ENCODE data around the gene CSHL1. TPM values are rescaled to one million over a fixed set of nuclear protein-coding genes. Genes with fewer than 3 reads are reported as not detected.

Gene CSHL1
- polyA plus RNA-seq, 1 experiment: not detected

DNA sequence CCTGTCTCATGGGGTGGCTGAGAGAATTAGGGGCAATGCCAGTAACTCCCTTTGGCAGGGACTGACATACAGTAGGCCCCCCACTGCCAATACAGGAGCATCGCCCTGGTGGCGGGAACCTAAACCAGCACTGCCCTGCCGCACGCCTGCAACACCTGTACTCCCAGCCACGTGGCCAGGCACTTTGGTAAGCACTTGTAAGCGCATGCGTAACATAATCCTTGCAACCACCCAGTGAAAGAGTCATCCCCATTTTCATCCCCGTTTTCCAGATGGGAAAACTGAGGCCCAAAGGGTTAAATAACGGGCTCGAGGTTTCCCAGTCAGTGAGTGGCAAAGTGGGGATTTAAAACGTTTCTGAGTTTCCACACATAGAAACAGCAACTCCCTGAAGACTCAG is 44.2 kb upstream of the CSHL1 start:
- ChIA-PET CTCF (interaction anchor here (4.9 kb wide), 1 partner anchor 9 kb away, joined by 41 read pairs; no protein-coding TSS in a partner anchor), POLR2A (no interaction called here)
- H3K27me3 ChIP-seq (ENCODE audit: control insufficient read depth, insufficient read depth, low read length): peaks cover 17% of the 10 kb centered on the region
- H3K27ac ChIP-seq (ENCODE audit: low read depth, low read length): no peak overlapping the region
- TF ChIP-seq, protein P1, sequence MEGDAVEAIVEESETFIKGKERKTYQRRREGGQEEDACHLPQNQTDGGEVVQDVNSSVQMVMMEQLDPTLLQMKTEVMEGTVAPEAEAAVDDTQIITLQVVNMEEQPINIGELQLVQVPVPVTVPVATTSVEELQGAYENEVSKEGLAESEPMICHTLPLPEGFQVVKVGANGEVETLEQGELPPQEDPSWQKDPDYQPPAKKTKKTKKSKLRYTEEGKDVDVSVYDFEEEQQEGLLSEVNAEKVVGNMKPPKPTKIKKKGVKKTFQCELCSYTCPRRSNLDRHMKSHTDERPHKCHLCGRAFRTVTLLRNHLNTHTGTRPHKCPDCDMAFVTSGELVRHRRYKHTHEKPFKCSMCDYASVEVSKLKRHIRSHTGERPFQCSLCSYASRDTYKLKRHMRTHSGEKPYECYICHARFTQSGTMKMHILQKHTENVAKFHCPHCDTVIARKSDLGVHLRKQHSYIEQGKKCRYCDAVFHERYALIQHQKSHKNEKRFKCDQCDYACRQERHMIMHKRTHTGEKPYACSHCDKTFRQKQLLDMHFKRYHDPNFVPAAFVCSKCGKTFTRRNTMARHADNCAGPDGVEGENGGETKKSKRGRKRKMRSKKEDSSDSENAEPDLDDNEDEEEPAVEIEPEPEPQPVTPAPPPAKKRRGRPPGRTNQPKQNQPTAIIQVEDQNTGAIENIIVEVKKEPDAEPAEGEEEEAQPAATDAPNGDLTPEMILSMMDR (IDR thresholded peaks at IDR 0.05; ENCODE audit: low read depth, low read length): no peak
- no peaks in the 10 kb centered on the region for H3K9me3 ChIP-seq (ENCODE audit: control insufficient read depth, insufficient read depth, low read length)
- DNase-seq (ENCODE audit: low read depth, low spot score): no peak
- H3K4me3 ChIP-seq (ENCODE audit: low read depth, low read length): no peak overlapping the region

DNA sequence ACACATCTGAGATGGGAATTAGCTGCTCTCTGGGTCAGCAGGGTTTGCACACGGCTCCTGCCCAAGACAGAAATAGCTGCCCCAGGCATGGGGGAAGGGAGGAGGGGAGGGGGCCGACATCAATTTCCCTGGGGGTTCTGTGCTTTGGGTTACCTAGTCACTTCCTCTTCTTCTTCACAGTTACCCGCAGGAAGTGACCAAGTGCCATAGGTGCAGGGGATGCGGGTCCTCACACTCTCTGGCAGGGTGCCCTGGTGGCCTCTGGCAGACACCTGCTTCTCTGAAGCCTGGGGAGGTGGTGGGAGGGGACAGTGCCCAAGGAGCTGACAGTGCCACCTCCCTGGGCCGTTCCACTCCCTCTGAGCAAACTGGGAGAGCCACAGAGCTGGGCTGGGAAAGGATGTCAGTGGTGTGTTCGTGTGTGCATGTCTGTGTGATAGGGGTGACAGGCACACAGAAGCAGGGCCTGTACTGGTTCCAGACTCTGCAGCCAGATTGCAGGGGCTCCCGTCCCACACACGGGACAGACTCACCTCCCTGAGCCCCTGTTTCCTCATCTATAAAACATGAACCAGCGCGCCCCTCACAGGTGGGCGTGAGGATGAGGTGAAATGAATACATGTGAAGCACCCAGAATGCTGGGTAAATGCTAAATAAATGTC is 43.5 kb upstream of the CSHL1 start:
- TF ChIP-seq, protein P1 (IDR thresholded peaks at IDR 0.05; ENCODE audit: low read depth, low read length): no peak
- POLR2A ChIA-PET: no interaction called here
- CTCF ChIA-PET: interaction anchor here (4.9 kb wide), 1 partner anchor 8 kb away, joined by 41 read pairs; no protein-coding TSS in a partner anchor
- H3K4me3 ChIP-seq (ENCODE audit: low read depth, low read length): no peak overlapping the region
- DNase-seq (ENCODE audit: low read depth, low spot score): no peak
- no peak overlapping the region for H3K27ac ChIP-seq (ENCODE audit: low read depth, low read length)
- no peaks in the 10 kb centered on the region for H3K9me3 ChIP-seq (ENCODE audit: control insufficient read depth, insufficient read depth, low read length)
- peaks cover 14% of the 10 kb centered on the region for H3K27me3 ChIP-seq (ENCODE audit: control insufficient read depth, insufficient read depth, low read length)

DNA sequence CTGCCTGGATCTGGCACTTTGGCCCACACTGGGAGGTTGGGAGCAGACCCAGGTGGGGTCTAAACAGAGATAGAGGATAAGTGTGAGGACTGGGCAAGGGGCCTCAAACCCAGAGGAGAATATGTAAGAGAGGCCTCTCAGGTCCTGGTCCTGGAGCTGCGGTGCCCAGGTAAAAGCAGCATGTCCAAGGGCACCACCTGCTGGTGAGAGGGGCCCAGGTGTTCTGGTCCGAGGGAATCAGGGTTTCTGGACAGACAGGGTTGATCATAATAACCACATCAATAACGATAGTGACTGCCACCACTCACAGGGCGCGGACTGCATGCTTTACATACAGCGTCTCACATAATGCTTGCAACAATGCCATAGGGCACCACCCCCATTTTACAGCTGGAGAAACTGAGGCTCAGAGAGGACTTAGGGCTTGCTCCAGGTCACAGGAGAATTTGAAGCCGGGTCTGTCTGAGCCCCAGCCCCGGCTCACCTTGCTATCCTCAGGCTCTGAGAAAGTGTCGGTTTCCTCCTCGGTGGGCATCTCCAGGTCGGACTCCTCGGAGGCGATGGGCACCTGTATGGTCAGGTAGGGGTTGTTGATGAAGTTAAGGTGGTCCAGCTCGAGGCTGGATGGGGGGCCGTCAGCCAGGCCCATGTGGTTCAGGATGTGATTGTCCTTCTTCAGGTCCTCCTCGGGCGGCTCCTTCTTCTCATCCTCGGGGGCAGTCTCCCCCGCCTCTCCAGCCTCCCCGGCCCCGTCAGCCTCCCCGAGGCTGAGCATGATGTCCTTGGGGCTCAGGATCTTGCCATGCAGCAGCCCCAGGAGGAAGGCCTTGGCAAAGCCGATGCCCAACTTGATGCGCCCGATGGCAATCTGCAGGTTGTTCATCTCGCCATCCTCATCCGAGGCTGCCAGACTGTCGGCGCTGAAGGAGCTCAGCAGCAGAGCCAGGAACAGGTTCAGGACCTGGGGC is 40.2 kb upstream of the CSHL1 start:
- TF ChIP-seq, protein P1 (IDR thresholded peaks at IDR 0.05; ENCODE audit: low read depth, low read length): no peak; the same call in 1 of the 2 replicates
- no peaks in the 10 kb centered on the region for H3K9me3 ChIP-seq (ENCODE audit: control insufficient read depth, insufficient read depth, low read length)
- no peak overlapping the region for H3K27ac ChIP-seq (ENCODE audit: low read depth, low read length)
- peaks cover 21% of the 10 kb centered on the region for H3K27me3 ChIP-seq (ENCODE audit: control insufficient read depth, insufficient read depth, low read length)
- POLR2A ChIA-PET: no interaction called here
- DNase-seq (ENCODE audit: low read depth, low spot score): no peak
- CTCF ChIA-PET: interaction anchor here (1.0 kb wide), 1 partner anchor 10 kb away, joined by 11 read pairs; no protein-coding TSS in a partner anchor
- H3K4me3 ChIP-seq (ENCODE audit: low read depth, low read length): no peak overlapping the region

DNA sequence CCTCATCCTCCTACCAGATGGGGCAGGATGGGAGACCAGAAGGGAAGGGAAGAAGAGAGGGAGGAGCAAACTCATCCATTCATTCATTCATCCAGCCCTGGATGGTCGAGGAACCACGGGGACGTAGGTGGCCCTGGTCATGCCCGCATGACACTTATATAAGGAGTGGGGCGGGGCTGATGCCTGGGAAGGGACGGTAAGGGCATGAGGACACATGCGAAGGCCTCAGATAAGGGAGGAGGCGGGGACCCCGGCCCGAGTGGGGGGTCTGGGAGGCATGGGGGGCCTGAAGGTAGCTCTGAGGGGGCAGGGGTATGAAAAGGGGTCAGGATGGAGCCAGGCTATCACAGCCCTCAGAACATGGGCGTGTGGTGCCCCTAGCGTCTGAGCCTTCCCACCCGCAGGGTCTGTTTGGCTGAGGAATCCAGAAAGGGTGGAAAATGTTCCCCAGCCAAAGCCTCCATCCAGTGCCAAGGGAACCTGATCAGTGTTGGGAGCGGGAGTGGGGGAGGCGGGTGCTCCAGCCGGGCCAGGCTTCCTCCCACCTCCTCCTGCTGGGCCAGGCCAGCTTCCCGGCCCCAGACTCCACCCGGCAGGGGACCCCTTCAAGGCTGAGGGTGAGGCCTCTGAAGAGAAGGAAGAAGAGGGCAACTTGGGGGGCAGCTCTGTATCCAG is 38.7 kb upstream of the CSHL1 start:
- peaks cover 21% of the 10 kb centered on the region for H3K27me3 ChIP-seq (ENCODE audit: control insufficient read depth, insufficient read depth, low read length)
- ChIA-PET CTCF (interaction anchor here (0.6 kb wide), 1 partner anchor 76 kb away, joined by 3 read pairs; no protein-coding TSS in a partner anchor), POLR2A (interaction anchor here (0.6 kb wide), 1 partner anchor 46 kb away, joined by 3 read pairs; no protein-coding TSS in a partner anchor)
- no peak overlapping the region for H3K4me3 ChIP-seq (ENCODE audit: low read depth, low read length)
- no peak overlapping the region for H3K27ac ChIP-seq (ENCODE audit: low read depth, low read length)
- DNase-seq (ENCODE audit: low read depth, low spot score): no peak
- H3K9me3 ChIP-seq (ENCODE audit: control insufficient read depth, insufficient read depth, low read length): no peaks in the 10 kb centered on the region
- TF ChIP-seq, protein P1 (IDR thresholded peaks at IDR 0.05; ENCODE audit: low read depth, low read length): no peak
